Natural killer cell treated with Interleukin-12 subunit alpha and Interleukin-12 subunit beta and Interleukin-15 and Interleukin-18, amount 100 ng/mL, for 72 hours (primary cell): ENCODE results near the gene VEGFA. TPM values are rescaled to one million over a fixed set of nuclear protein-coding genes. Genes with fewer than 3 reads are reported as not detected.

ENCODE experiments used
- ATAC-seq, 2 donors: fragments of 150-1000 bp; cut with Tn5 transposase in 1 of 2; sonication (Bioruptor Pico), chemical (Tn5 transposase) in 1 of 2; 2 replicates each; pipeline ENCODE4 v1.10.0; 2021
- DNase-seq: peaks from one replicate; pipeline ENCODE4 v3.0.0; 2022; ENCODE audit warnings: low spot score
- H3K27ac Mint-ChIP-seq, 2 donors: 1 replicate in 1 of 2; 2 replicates in 1 of 2; pipeline ENCODE4 v1.8.0; 2022; ENCODE audit warnings: mixed read lengths in 2 of 2, mild to moderate bottlenecking in 1 of 2, moderate library complexity in 1 of 2
- H3K27me3 Mint-ChIP-seq, 2 donors: 1 replicate in 1 of 2; 2 replicates in 1 of 2; pipeline ENCODE4 v1.8.0; 2022; ENCODE audit warnings: mixed read lengths in 2 of 2
- H3K36me3 Mint-ChIP-seq: one replicate; pipeline ENCODE4 v1.8.0; 2022; ENCODE audit warnings: mixed read lengths
- H3K4me1 Mint-ChIP-seq, 2 donors: 1 replicate in 1 of 2; 2 replicates in 1 of 2; pipeline ENCODE4 v1.8.0; 2022; ENCODE audit warnings: low read depth in 2 of 2, mixed read lengths in 2 of 2, mild to moderate bottlenecking in 1 of 2
- H3K4me3 Mint-ChIP-seq: one replicate; pipeline ENCODE4 v1.8.0; 2022; ENCODE audit warnings: mixed read lengths
- H3K9me3 Mint-ChIP-seq: 2 replicates; pipeline ENCODE4 v1.8.0; 2022; ENCODE audit warnings: mixed read lengths
- total RNA-seq, 2 donors: library from RNA; stranded (reverse); gene quantifications; one replicate each; pipeline ENCODE4 v1.2.3, GENCODE V29; 2022

Gene VEGFA
- total RNA-seq, 2 donors from 2014 or later: 36.8 to 43.0 TPM

GRCh38 chr6:43776115-43776798, 6.2 kb downstream of the VEGFA start:
- no peaks in the 10 kb centered on the region for H3K36me3 Mint-ChIP-seq
- H3K4me1 Mint-ChIP-seq: peaks cover 22 to 27% of the 10 kb centered on the region in 2 donors
- no peaks in the 10 kb centered on the region for H3K9me3 Mint-ChIP-seq
- no peak for ATAC-seq
- no peak overlapping the region for H3K4me3 Mint-ChIP-seq
- H3K27me3 Mint-ChIP-seq: peaks cover 7 to 8% of the 10 kb centered on the region in 2 donors
- H3K27ac Mint-ChIP-seq: no peak overlapping the region
- no peak for DNase-seq

GRCh38 chr6:43776799-43777776, 7.1 kb downstream of the VEGFA start:
- no peak overlapping the region for H3K4me3 Mint-ChIP-seq
- H3K36me3 Mint-ChIP-seq: no peaks in the 10 kb centered on the region
- H3K27me3 Mint-ChIP-seq: peaks cover 7 to 8% of the 10 kb centered on the region in 2 donors
- H3K27ac Mint-ChIP-seq: no peak overlapping the region
- peaks cover 20 to 26% of the 10 kb centered on the region in 2 donors for H3K4me1 Mint-ChIP-seq
- no peaks in the 10 kb centered on the region for H3K9me3 Mint-ChIP-seq
- ATAC-seq (no peak), DNase-seq (no peak)

- Mint-ChIP-seq H3K27ac (no peak overlapping the region), H3K4me1 (peaks cover 13 to 18% of the 10 kb centered on the region in 2 donors), H3K27me3 (peaks cover 2 to 4% of the 10 kb centered on the region in 2 donors), H3K36me3 (no peaks in the 10 kb centered on the region), H3K9me3 (no peaks in the 10 kb centered on the region), H3K4me3 (no peak overlapping the region)
- DNase-seq (no peak), ATAC-seq (no peak)
These were observed 8.3 kb downstream of the VEGFA start for GRCh38 chr6:43778131-43778855.

- no peak for DNase-seq
- no peaks in the 10 kb centered on the region for H3K36me3 Mint-ChIP-seq
- no peaks in the 10 kb centered on the region for H3K9me3 Mint-ChIP-seq
- H3K4me3 Mint-ChIP-seq: no peak overlapping the region
- H3K27me3 Mint-ChIP-seq: no peaks in the 10 kb centered on the region
- peaks cover 9 to 16% of the 10 kb centered on the region in 2 donors for H3K4me1 Mint-ChIP-seq
- no peak for ATAC-seq
- H3K27ac Mint-ChIP-seq: no peak overlapping the region
These were observed 9.2 kb downstream of the VEGFA start for GRCh38 chr6:43778976-43779851.

GRCh38 chr6:43779852-43780236, 9.8 kb downstream of the VEGFA start:
- no peaks in the 10 kb centered on the region for H3K27me3 Mint-ChIP-seq
- H3K9me3 Mint-ChIP-seq: no peaks in the 10 kb centered on the region
- H3K27ac Mint-ChIP-seq: no peak overlapping the region
- peaks cover 4 to 10% of the 10 kb centered on the region in 2 donors for H3K4me1 Mint-ChIP-seq
- no peaks in the 10 kb centered on the region for H3K36me3 Mint-ChIP-seq
- ATAC-seq (no peak), DNase-seq (no peak)
- H3K4me3 Mint-ChIP-seq: no peak overlapping the region

- ATAC-seq (no peak), DNase-seq (no peak)
- Mint-ChIP-seq H3K36me3 (no peaks in the 10 kb centered on the region), H3K4me1 (peaks cover 0 to 6% of the 10 kb centered on the region in 2 donors), H3K27me3 (no peaks in the 10 kb centered on the region), H3K27ac (no peak overlapping the region), H3K4me3 (no peak overlapping the region), H3K9me3 (no peaks in the 10 kb centered on the region)
These were observed 10.3 kb downstream of the VEGFA start for GRCh38 chr6:43780293-43780692.

GRCh38 chr6:43780941-43781928, 11.2 kb downstream of the VEGFA start:
- no peaks in the 10 kb centered on the region for H3K27me3 Mint-ChIP-seq
- H3K4me1 Mint-ChIP-seq: peaks cover 0 to 2% of the 10 kb centered on the region in 2 donors
- ATAC-seq (no peak), DNase-seq (no peak)
- no peaks in the 10 kb centered on the region for H3K9me3 Mint-ChIP-seq
- H3K4me3 Mint-ChIP-seq: no peak overlapping the region
- H3K27ac Mint-ChIP-seq: no peak overlapping the region
- H3K36me3 Mint-ChIP-seq: no peaks in the 10 kb centered on the region

- Mint-ChIP-seq H3K27ac (no peak overlapping the region), H3K27me3 (peaks cover 0 to 2% of the 10 kb centered on the region in 2 donors), H3K36me3 (no peaks in the 10 kb centered on the region), H3K4me1 (no peaks in the 10 kb centered on the region), H3K9me3 (no peaks in the 10 kb centered on the region), H3K4me3 (no peak overlapping the region)
- DNase-seq (no peak), ATAC-seq (no peak)
These were observed 12.1 kb downstream of the VEGFA start for GRCh38 chr6:43781941-43782704.

GRCh38 chr6:43782764-43783513, 12.9 kb downstream of the VEGFA start:
- H3K4me3 Mint-ChIP-seq: no peak overlapping the region
- no peaks in the 10 kb centered on the region for H3K36me3 Mint-ChIP-seq
- H3K9me3 Mint-ChIP-seq: no peaks in the 10 kb centered on the region
- no peak for ATAC-seq
- peaks cover 0 to 5% of the 10 kb centered on the region in 2 donors for H3K27me3 Mint-ChIP-seq
- H3K4me1 Mint-ChIP-seq: no peaks in the 10 kb centered on the region
- no peak for DNase-seq
- H3K27ac Mint-ChIP-seq: no peak overlapping the region

- no peak overlapping the region for H3K27ac Mint-ChIP-seq
- H3K36me3 Mint-ChIP-seq: no peaks in the 10 kb centered on the region
- no peaks in the 10 kb centered on the region for H3K4me1 Mint-ChIP-seq
- H3K4me3 Mint-ChIP-seq: no peak overlapping the region
- peaks cover 0 to 5% of the 10 kb centered on the region in 2 donors for H3K27me3 Mint-ChIP-seq
- ATAC-seq (no peak), DNase-seq (no peak)
- no peaks in the 10 kb centered on the region for H3K9me3 Mint-ChIP-seq
These were observed 14.2 kb downstream of the VEGFA start for GRCh38 chr6:43784049-43784855.
